OCI-LY1 (cell line): ENCODE results near the gene BAIAP2L1.
A peak's percentile ranks its signal among the peaks of the same experiment; 100 is the strongest.

Source experiments
- H2AFZ ChIP-seq: fragments of 200-600 bp; sonication (generic), shearing (Covaris generic); 2 replicates; pipeline ENCODE4 v1.6.0; 2014; ENCODE audit warnings: antibody characterized with exemption, mild to moderate bottlenecking, low read length
- H3F3A ChIP-seq: fragments of 200-600 bp; sonication (generic), shearing (Covaris generic); 2 replicates; pipeline ENCODE4 v1.6.0; 2014; ENCODE audit warnings: mild to moderate bottlenecking, antibody characterized with exemption, low read length, moderate library complexity; ENCODE audit not compliant: insufficient read depth
- H3K27ac ChIP-seq: fragments of 200-600 bp; sonication (generic); 2 replicates; pipeline ENCODE4 v1.5.1; 2014; ENCODE audit warnings: low read length, mixed run types, mild to moderate bottlenecking, low read depth; ENCODE audit not compliant: poor library complexity, severe bottlenecking
- H3K27me3 ChIP-seq: fragments of 200-600 bp; sonication (generic); 2 replicates; pipeline ENCODE4 v1.6.0; 2014; ENCODE audit warnings: antibody characterized with exemption, mild to moderate bottlenecking, low read length, moderate library complexity; ENCODE audit not compliant: insufficient read depth
- H3K36me3 ChIP-seq: fragments of 200-600 bp; sonication (generic); 2 replicates; pipeline ENCODE4 v1.6.1; 2014; ENCODE audit warnings: mild to moderate bottlenecking, antibody characterized with exemption, low read length, moderate library complexity, mixed read lengths; ENCODE audit not compliant: insufficient read depth
- H3K4me1 ChIP-seq: fragments of 200-600 bp; sonication (generic); 2 replicates; pipeline ENCODE4 v1.5.1; 2014; ENCODE audit warnings: mild to moderate bottlenecking, low read length, moderate library complexity; ENCODE audit not compliant: insufficient read depth, severe bottlenecking
- H3K4me2 ChIP-seq: fragments of 200-600 bp; sonication (generic), shearing (Covaris generic); 2 replicates; pipeline ENCODE4 v1.6.1; 2014; ENCODE audit warnings: low read length
- H3K4me3 ChIP-seq: fragments of 200-600 bp; sonication (generic); 2 replicates; pipeline ENCODE4 v1.5.1; 2014; ENCODE audit warnings: low read length, low read depth, mild to moderate bottlenecking, mixed read lengths; ENCODE audit not compliant: poor library complexity, severe bottlenecking
- H3K79me2 ChIP-seq: fragments of 200-600 bp; shearing (Covaris generic); 2 replicates; pipeline ENCODE4 v1.6.1; 2016; ENCODE audit warnings: mixed run types, low read length, mixed read lengths; ENCODE audit not compliant: insufficient read depth
- H3K9ac ChIP-seq: fragments of 200-600 bp; sonication (generic), shearing (Covaris generic); 2 replicates; pipeline ENCODE4 v1.6.1; 2014; ENCODE audit warnings: mild to moderate bottlenecking, low read length, mixed read lengths
- H3K9me2 ChIP-seq: fragments of 200-600 bp; sonication (generic), shearing (Covaris generic); 2 replicates; pipeline ENCODE4 v1.6.1; 2014; ENCODE audit warnings: low read depth, mild to moderate bottlenecking, low read length, mixed read lengths
- H3K9me3 ChIP-seq: fragments of 200-600 bp; shearing (Covaris generic); 2 replicates; pipeline ENCODE4 v1.6.1; 2014; ENCODE audit warnings: low read length, mixed read lengths
- H4K20me1 ChIP-seq: fragments of 200-600 bp; sonication (generic), shearing (Covaris generic); 2 replicates; pipeline ENCODE4 v1.6.0; 2016; ENCODE audit warnings: mild to moderate bottlenecking, low read length; ENCODE audit not compliant: insufficient read depth
- EZH2 ChIP-seq: fragments of 200-600 bp; sonication (generic), shearing (Covaris generic); IDR thresholded peaks from 2 replicates; pipeline ENCODE4 v1.8.0; 2017; ENCODE audit warnings: borderline replicate concordance, mixed run types, mild to moderate bottlenecking, antibody characterized with exemption, low read length, moderate library complexity, mixed read lengths
- TF ChIP-seq, protein P1 (sequence below): fragments of 200-600 bp; sonication (generic), shearing (Covaris generic); IDR thresholded peaks from 2 replicates; pipeline ENCODE4 v1.5.1; 2017; ENCODE audit warnings: mild to moderate bottlenecking, antibody characterized with exemption, low read length, moderate library complexity, mixed read lengths

BAIAP2L1 gene

DNA sequence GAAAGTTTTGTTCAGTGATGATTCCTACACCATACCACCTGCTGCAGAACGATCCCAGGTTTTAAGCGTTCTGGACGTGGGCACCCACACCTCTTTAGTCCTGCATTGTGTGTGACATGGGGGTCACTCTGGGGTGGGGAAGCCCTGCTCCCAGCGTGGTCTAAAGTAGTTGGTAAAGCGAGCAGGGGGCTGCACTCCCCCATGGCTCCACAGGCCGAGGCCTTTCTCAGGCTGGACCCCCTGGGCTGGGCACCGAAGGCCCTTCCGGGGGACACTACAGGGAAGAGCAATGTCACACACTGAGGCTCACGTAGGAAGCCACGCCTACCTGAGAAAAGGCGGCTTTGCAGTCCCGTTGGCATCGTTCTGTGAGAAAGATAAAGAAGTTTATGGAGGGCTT, 107.1 kb downstream of the BAIAP2L1 start:
- H3K4me2 ChIP-seq: no peak overlapping the region
- H3K4me3 ChIP-seq: no peak overlapping the region
- H3K4me1 ChIP-seq: no peaks in the 10 kb centered on the region
- H4K20me1 ChIP-seq: no peaks in the 10 kb centered on the region
- no peaks in the 10 kb centered on the region for H3K27me3 ChIP-seq
- TF ChIP-seq EZH2: no peak
- TF ChIP-seq, protein P1, sequence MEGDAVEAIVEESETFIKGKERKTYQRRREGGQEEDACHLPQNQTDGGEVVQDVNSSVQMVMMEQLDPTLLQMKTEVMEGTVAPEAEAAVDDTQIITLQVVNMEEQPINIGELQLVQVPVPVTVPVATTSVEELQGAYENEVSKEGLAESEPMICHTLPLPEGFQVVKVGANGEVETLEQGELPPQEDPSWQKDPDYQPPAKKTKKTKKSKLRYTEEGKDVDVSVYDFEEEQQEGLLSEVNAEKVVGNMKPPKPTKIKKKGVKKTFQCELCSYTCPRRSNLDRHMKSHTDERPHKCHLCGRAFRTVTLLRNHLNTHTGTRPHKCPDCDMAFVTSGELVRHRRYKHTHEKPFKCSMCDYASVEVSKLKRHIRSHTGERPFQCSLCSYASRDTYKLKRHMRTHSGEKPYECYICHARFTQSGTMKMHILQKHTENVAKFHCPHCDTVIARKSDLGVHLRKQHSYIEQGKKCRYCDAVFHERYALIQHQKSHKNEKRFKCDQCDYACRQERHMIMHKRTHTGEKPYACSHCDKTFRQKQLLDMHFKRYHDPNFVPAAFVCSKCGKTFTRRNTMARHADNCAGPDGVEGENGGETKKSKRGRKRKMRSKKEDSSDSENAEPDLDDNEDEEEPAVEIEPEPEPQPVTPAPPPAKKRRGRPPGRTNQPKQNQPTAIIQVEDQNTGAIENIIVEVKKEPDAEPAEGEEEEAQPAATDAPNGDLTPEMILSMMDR: no peak
- no peak overlapping the region for H3K9ac ChIP-seq
- no peak overlapping the region for H2AFZ ChIP-seq
- no peak overlapping the region for H3K27ac ChIP-seq
- H3F3A ChIP-seq: no peaks in the 10 kb centered on the region
- H3K9me3 ChIP-seq: no peaks in the 10 kb centered on the region
- no peaks in the 10 kb centered on the region for H3K79me2 ChIP-seq
- H3K36me3 ChIP-seq: no peaks in the 10 kb centered on the region
- H3K9me2 ChIP-seq: no peaks in the 10 kb centered on the region

DNA sequence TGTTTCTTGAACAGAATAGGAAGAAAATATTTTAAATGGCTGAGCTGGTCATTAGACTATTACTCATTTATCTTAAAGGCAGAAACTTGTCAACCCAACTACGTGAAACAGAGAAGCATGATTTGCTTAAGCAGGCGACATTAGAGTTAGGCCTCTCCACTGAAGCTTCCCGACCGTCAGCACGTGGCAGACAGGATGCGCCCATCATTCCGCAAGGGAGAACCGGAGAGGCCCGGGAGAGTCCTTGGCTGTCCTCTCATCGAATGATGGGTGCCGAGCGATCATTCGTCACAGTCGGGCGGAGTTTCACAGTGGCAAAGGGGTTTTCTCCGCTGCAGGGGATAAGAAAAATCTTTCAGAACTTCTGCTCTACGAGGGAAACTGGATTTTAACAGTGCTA, 107.6 kb downstream of the BAIAP2L1 start:
- H3F3A ChIP-seq: no peaks in the 10 kb centered on the region
- H3K4me2 ChIP-seq: no peak overlapping the region
- H3K79me2 ChIP-seq: no peaks in the 10 kb centered on the region

DNA sequence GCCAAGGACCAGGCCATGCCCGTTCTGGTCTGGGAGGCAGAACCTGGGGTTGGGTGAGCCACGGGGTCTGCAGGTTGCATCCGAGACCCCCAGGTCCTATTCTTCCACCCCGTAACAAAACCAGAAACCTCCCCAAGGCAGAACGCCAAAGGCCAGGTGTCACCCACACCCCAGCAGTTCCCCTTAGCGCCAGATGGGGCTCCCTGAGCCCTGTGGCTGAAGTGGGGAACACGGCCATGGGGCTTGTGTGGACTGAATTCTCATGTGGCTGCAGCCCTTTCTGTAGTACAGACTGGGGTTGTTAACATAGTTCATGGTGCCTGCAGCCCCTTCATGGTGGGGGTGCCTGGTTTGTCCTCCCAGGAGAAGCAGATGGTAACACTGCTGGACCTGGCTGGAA, 109.2 kb downstream of the BAIAP2L1 start:
- H3K4me1 ChIP-seq: no peaks in the 10 kb centered on the region
- no peaks in the 10 kb centered on the region for H3K36me3 ChIP-seq

More for the DNA sequence above, 107.6 kb downstream of the BAIAP2L1 start:
- no peak overlapping the region for H3K4me3 ChIP-seq
- no peak overlapping the region for H2AFZ ChIP-seq
- no peaks in the 10 kb centered on the region for H3K36me3 ChIP-seq
- no peaks in the 10 kb centered on the region for H3K9me2 ChIP-seq
- no peaks in the 10 kb centered on the region for H3K9me3 ChIP-seq
- no peaks in the 10 kb centered on the region for H3K27me3 ChIP-seq
- H3K9ac ChIP-seq: no peak overlapping the region
- H4K20me1 ChIP-seq: no peaks in the 10 kb centered on the region
- H3K4me1 ChIP-seq: no peaks in the 10 kb centered on the region
- H3K27ac ChIP-seq: no peak overlapping the region
- TF ChIP-seq EZH2: no peak
- TF ChIP-seq, protein P1: no peak

More for the DNA sequence above, 109.2 kb downstream of the BAIAP2L1 start:
- Histone ChIP-seq H3K9ac (no peak overlapping the region), H3K9me2 (no peaks in the 10 kb centered on the region), H3K9me3 (no peaks in the 10 kb centered on the region), H3K4me3 (no peak overlapping the region), H3K27ac (no peak overlapping the region), H3K4me2 (no peak overlapping the region), H3F3A (no peaks in the 10 kb centered on the region), H3K79me2 (no peaks in the 10 kb centered on the region), H3K27me3 (no peaks in the 10 kb centered on the region), H2AFZ (no peak overlapping the region), H4K20me1 (no peaks in the 10 kb centered on the region)
- TF ChIP-seq, protein P1: peak; percentile 29; the same call in 1 of the 2 replicates
- no peak for TF ChIP-seq EZH2
